ENCODE measurements around the gene LARGE1. TPM values are rescaled to one million over a fixed set of nuclear protein-coding genes. Genes with fewer than 3 reads are reported as not detected.

LARGE1 gene
- total and polyA plus RNA-seq, 9 of the 15 experiments (the other 6 are each of a cell fraction or from before 2014, with no cell fraction given), result 0.01 to 0.66 (median 0.14) TPM; not detected in 2

- TF ChIP-seq E2F8 (IDR thresholded peaks at IDR 0.05; ENCODE audit: low read depth, partially characterized antibody) (no peak), MITF (IDR thresholded peaks at IDR 0.05) (no peak), GABPA (tag; conservative IDR thresholded peaks at IDR 0.05; ENCODE audit: low read depth) (no peak)
Observed at GRCh38 chr22:33850724-33851123, 69.6 kb downstream of the LARGE1 start (continued).

- H4K20me1 ChIP-seq (replicated peaks; ENCODE audit: control insufficient read depth, insufficient read depth, low read length), result no peaks in the 10 kb centered on the region
- no peak overlapping the region for H3K4me3 ChIP-seq
- CTCF ChIA-PET (ENCODE audit: low intra/inter-chr PET ratio), result no interaction called here
- H3K27ac ChIP-seq (ENCODE audit: extremely low read depth, low read depth, low read length), result no peak overlapping the region
- POLR2A ChIA-PET, result interaction anchor here (0.7 kb wide), 1 partner anchor 350 kb away, joined by 4 read pairs; no protein-coding TSS in a partner anchor
- DNase-seq (ENCODE audit: extremely low read depth in 1 of 4, low spot score in 3 of 4), result no peak
- no TSS peak for BruUV-seq (replicated peaks)
- 7% methylated on average over 3 of the region's 5 CpGs for WGBS (ENCODE audit: insufficient coverage, low coverage, missing lambda C conversion rate)
- no peaks in the 10 kb centered on the region for H3K36me3 ChIP-seq (ENCODE audit: control insufficient read depth, insufficient read depth, low read length)
- no peaks in the 10 kb centered on the region for H3K4me1 ChIP-seq (replicated peaks in 1 of 2; ENCODE audit: control insufficient read depth in 2 of 2, insufficient read depth in 2 of 2, low read length in 2 of 2)
- no peaks in the 10 kb centered on the region for H3K27me3 ChIP-seq (ENCODE audit: control insufficient read depth in 2 of 2, insufficient read depth in 2 of 2, low read length in 2 of 2)
- no peak overlapping the region for H2AFZ ChIP-seq (ENCODE audit: low read depth, low read length)
- in situ Hi-C loops (cut with MboI) (no loop called here), intact Hi-C loops (cut with micrococcal nuclease) (no loop called here)
- H3K9me1 ChIP-seq (ENCODE audit: control insufficient read depth, insufficient read depth, low read length), result no peaks in the 10 kb centered on the region
- no peaks in the 10 kb centered on the region for H3K9me3 ChIP-seq (replicated peaks; ENCODE audit: control insufficient read depth, insufficient read depth, low read depth, low read length)
- H3K9ac ChIP-seq (ENCODE audit: insufficient read depth in 1 of 2, low read depth in 2 of 2, low read length in 2 of 2), result no peak overlapping the region
- no peaks in the 10 kb centered on the region for H3K79me2 ChIP-seq (ENCODE audit: control insufficient read depth, insufficient read depth, low read length)
- no peak for FAIRE-seq
- no peak overlapping the region for H3K4me2 ChIP-seq (ENCODE audit: insufficient read depth, low read length)
- ATAC-seq, result no peak
- TF ChIP-seq OTX1 (CRISPR knock-in tag; IDR thresholded peaks at IDR 0.05) (no peak), MBD2 (IDR thresholded peaks at IDR 0.05; ENCODE audit: borderline replicate concordance, low read depth) (no peak), ZNF253 (CRISPR knock-in tag; conservative IDR thresholded peaks at IDR 0.05) (no peak), ZNF561 (CRISPR knock-in tag; conservative IDR thresholded peaks at IDR 0.05) (no peak), E2F5 (CRISPR knock-in tag; IDR thresholded peaks at IDR 0.05) (no peak), RERE (CRISPR knock-in tag; IDR thresholded peaks at IDR 0.05; ENCODE audit: borderline replicate concordance) (no peak), ZNF124 (CRISPR knock-in tag; IDR thresholded peaks at IDR 0.05) (no peak), SRSF9 (IDR thresholded peaks at IDR 0.05; ENCODE audit: borderline replicate concordance, low read depth, low read length) (no peak)
Observed at GRCh38 chr22:33850193-33850592, 70.1 kb downstream of the LARGE1 start.

All from K562 (cell line).